ENCODE data around the gene CFHR2. TPM values are rescaled to one million over a fixed set of nuclear protein-coding genes. Genes with fewer than 3 reads are reported as not detected.
"Not testable (repeated sequence)": the region's sequence is repeated elsewhere in the genome, so short reads cannot be mapped to it uniquely, and the experiment has no call there.

The CFHR2 gene
- not detected for total RNA-seq

DNA sequence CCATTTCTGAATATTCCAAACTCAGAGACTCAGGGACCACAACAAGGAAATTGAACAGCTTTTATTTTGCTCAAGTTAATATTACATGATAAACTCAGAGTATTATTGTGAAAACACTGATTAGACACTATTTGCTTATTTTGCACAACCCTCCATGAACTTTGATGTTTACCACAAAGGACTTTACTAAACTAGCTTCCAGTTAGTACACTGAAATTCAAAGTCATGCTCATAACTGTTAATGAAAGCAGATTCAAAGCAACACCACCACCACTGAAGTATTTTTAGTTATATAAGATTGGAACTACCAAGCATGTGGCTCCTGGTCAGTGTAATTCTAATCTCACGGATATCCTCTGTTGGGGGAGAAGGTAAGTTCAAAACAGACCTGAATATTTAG, at the start of gene CFHR2:
TSS of gene CFHR2 (plus strand) at position 171 of the 400 bp plus-strand sequence. CDS start at position 314, 143 bp downstream.
- ATAC-seq; DNase-seq; H3K9me3 Mint-ChIP-seq; H3K27me3 Mint-ChIP-seq (ENCODE audit: low read depth); H3K4me1 Mint-ChIP-seq (ENCODE audit: low read depth); H3K36me3 Mint-ChIP-seq (ENCODE audit: insufficient read depth); H3K4me3 Mint-ChIP-seq: not testable (repeated sequence)

DNA sequence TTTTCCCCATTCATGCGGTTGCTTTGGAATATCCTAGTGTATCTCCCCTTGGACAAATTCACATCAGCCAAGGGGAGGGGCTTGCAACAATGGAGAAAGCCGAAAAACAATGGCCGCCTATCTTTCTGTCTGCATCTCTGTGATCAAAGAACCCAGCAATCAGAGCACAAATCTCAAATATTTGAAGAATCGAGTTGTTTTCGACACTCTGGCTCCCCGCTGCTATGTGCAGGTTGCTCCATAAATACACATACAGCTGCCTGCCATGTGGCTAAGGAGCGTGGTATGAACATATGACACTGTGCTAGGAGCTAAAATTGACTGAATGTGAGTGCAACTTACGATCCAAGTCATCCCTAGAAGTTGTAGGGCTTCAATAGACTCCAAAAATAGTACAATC, 47.2 kb upstream of the CFHR2 start:
- no peak for ATAC-seq
- H3K27me3 Mint-ChIP-seq (ENCODE audit: low read depth), result peaks cover 16% of the 10 kb centered on the region
- H3K4me3 Mint-ChIP-seq, result no peak overlapping the region
- no peak for DNase-seq
- no peaks in the 10 kb centered on the region for H3K36me3 Mint-ChIP-seq (ENCODE audit: insufficient read depth)
- H3K4me1 Mint-ChIP-seq (ENCODE audit: low read depth), result no peaks in the 10 kb centered on the region
- no peaks in the 10 kb centered on the region for H3K9me3 Mint-ChIP-seq

DNA sequence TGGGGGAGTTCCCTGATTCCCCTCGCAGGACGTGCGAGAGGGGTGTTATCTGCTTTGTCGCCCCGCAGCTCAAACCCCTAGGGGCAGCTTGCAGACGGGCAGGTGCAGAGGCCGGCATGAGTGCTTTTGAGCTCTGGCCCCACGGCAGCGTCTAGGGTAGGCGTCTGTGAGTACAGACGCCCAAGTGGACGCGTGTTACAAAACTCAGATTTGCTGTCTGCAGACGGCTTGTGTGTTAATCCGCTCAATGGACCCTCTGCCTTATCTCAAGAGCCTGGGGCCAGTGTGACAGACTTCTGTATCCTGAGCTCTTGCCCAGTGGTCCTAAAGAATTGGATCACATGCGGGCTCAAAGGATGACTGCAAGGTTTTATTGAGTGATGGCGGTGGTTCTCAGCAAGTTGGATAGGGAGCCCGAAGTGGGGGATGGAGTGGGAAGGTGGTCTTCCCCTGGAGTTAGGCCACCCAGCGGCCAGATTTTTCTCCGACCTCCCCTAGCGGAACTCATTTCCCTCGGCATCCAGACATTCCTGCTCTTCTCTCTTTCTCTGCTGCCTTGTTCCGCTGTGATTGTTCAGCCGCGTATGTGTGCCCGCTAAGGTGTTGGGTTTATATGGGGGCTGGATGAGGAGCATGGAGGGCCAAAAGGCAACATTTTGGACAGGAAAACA, 46.2 kb upstream of the CFHR2 start:
- H3K27me3 Mint-ChIP-seq (ENCODE audit: low read depth), result peaks cover 16% of the 10 kb centered on the region
- H3K9me3 Mint-ChIP-seq, result no peaks in the 10 kb centered on the region

DNA sequence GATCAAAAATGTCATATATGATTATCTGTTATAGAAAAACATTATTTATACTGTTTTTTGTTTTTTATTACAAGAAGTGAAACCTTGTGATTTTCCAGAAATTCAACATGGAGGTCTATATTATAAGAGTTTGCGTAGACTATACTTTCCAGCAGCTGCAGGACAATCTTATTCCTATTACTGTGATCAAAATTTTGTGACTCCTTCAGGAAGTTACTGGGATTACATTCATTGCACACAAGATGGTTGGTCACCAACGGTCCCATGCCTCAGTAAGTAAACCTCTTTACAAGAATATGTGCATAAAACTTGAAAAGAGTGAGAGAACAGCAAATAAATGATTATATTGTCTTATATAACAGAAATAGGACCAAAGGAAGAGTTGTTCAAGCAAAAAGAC, 41.2 kb upstream of the CFHR2 start:
- H3K9me3 Mint-ChIP-seq, result no peaks in the 10 kb centered on the region
- peaks cover 13% of the 10 kb centered on the region for H3K27me3 Mint-ChIP-seq (ENCODE audit: low read depth)
- H3K4me3 Mint-ChIP-seq, result no peak overlapping the region
- no peaks in the 10 kb centered on the region for H3K36me3 Mint-ChIP-seq (ENCODE audit: insufficient read depth)
- DNase-seq, result no peak
- no peaks in the 10 kb centered on the region for H3K4me1 Mint-ChIP-seq (ENCODE audit: low read depth)
- no peak for ATAC-seq

More for the DNA sequence above, 46.2 kb upstream of the CFHR2 start:
- H3K36me3 Mint-ChIP-seq (ENCODE audit: insufficient read depth), result no peaks in the 10 kb centered on the region
- H3K4me3 Mint-ChIP-seq, result no peak overlapping the region
- ATAC-seq (no peak), DNase-seq (no peak)
- H3K4me1 Mint-ChIP-seq (ENCODE audit: low read depth), result no peaks in the 10 kb centered on the region

DNA sequence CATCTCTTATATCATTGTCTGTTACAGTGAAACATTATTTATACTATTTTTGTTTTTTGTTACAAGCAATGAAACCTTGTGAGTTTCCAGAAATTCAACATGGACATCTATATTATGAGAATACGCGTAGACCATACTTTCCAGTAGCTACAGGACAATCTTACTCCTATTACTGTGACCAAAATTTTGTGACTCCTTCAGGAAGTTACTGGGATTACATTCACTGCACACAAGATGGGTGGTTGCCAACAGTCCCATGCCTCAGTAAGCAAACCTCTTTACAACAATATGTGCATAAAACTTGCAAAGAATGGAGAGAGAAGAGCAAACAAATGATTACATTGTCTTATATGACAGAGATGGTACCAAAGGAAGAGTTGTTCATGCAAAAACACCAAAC, 33.3 kb upstream of the CFHR2 start:
- DNase-seq, result no peak
- Mint-ChIP-seq H3K4me1 (ENCODE audit: low read depth) (no peaks in the 10 kb centered on the region), H3K9me3 (no peaks in the 10 kb centered on the region), H3K27me3 (ENCODE audit: low read depth) (no peaks in the 10 kb centered on the region), H3K36me3 (ENCODE audit: insufficient read depth) (no peaks in the 10 kb centered on the region), H3K4me3 (no peak overlapping the region)
- no peak for ATAC-seq

DNA sequence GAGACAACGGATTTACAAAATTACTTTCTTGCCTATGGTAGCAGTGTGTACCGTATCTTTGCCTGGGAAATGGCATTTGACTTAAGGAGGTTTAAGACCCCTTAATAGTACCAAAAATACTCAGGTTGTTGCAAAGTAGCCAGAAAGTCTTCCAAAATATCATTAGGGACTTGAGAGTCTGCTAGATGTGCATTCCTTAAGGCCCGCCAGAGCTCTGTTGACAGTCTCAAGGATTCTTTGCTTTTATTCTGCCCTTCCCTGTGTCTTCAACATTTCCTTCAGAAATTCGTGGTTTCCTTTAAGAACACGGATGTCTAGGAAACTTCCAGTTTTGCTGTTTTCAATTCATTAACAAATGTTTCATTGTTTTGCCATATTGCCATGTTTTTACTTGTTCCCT, 31.3 kb upstream of the CFHR2 start:
- not testable (repeated sequence) for H3K9me3 Mint-ChIP-seq; H3K36me3 Mint-ChIP-seq (ENCODE audit: insufficient read depth); DNase-seq; H3K4me3 Mint-ChIP-seq; H3K27me3 Mint-ChIP-seq (ENCODE audit: low read depth); H3K4me1 Mint-ChIP-seq (ENCODE audit: low read depth); ATAC-seq

DNA sequence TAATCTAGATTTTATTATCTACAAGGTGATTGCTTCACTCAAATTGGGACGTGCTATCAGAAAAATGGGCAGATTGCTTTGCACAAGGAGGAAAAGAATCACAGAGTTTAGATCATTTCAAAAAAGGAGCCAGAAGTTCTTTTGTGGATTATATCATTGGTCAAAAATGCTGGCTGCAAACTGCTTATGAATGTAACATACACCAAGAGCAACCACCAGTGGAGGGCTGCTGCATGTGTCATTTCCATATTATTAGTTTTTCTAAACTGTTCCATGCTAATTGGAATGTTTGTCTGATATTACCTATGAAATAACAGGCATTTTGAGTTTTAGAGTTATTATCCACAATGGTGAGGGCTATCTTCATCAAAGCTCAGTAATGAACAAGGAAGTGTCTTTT, 16.7 kb upstream of the CFHR2 start:
- ATAC-seq; DNase-seq; H3K36me3 Mint-ChIP-seq (ENCODE audit: insufficient read depth); H3K4me3 Mint-ChIP-seq; H3K4me1 Mint-ChIP-seq (ENCODE audit: low read depth); H3K27me3 Mint-ChIP-seq (ENCODE audit: low read depth); H3K9me3 Mint-ChIP-seq: not testable (repeated sequence)

DNA sequence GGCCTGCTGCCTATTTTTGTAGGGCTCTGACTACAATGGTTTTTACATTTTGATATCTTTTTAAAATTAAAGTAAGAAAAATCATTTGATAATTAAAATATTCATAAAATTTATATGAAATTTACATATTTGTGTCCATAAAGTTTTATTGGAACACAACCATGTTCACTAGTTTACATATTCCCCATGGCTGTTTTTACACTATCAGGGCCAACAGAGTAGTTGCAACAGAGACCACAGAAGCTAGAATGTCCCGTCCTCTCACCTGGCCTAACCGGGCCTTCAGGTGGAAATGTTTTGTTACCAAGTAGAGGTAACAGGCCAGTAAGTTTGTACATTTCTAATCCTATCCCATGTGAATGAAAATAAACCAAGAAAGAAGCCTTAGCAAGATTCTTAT, 10.7 kb upstream of the CFHR2 start:
- H3K36me3 Mint-ChIP-seq (ENCODE audit: insufficient read depth); H3K9me3 Mint-ChIP-seq; H3K27me3 Mint-ChIP-seq (ENCODE audit: low read depth); DNase-seq; H3K4me3 Mint-ChIP-seq; H3K4me1 Mint-ChIP-seq (ENCODE audit: low read depth); ATAC-seq: not testable (repeated sequence)

DNA sequence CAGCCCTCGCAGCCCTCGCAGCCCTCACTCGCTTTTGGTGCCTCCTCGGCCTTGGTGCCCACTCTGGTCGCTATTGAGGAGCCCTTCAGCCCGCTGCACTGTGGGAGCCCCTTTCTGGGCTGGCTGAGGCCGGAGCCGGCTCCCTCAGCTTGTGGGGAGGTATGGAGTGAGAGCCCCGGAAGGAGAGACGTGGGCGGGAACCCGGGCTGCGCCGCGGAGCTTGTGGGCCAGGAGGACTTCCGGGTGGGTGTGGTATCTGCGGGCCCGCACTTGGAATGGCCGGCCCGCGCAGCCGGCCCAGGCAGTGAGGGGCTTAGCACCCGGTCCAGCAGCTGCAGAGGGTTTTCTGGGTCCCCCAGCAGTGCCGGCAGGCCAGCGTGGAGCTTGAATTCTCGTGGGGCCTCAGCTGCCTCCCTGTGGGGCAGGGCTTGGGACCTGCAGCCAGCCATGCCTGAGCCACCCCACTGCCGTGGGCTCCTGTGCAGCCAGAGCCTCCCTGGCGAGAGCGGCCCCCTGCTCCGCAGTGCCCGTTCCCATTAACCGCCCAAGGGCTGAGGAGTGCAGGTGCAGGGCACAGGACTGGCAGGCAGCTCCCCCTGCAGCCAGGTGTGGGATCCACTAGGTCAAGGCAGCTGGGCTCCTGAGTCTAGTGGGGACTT, 9.9 kb upstream of the CFHR2 start:
- no peaks in the 10 kb centered on the region for H3K36me3 Mint-ChIP-seq (ENCODE audit: insufficient read depth)
- ATAC-seq (peak in 1 of 2 donors; percentile 27), DNase-seq (no peak)
- no peaks in the 10 kb centered on the region for H3K4me1 Mint-ChIP-seq (ENCODE audit: low read depth)
- peaks cover 5% of the 10 kb centered on the region for H3K9me3 Mint-ChIP-seq
- H3K4me3 Mint-ChIP-seq, result no peak overlapping the region
- no peaks in the 10 kb centered on the region for H3K27me3 Mint-ChIP-seq (ENCODE audit: low read depth)

DNA sequence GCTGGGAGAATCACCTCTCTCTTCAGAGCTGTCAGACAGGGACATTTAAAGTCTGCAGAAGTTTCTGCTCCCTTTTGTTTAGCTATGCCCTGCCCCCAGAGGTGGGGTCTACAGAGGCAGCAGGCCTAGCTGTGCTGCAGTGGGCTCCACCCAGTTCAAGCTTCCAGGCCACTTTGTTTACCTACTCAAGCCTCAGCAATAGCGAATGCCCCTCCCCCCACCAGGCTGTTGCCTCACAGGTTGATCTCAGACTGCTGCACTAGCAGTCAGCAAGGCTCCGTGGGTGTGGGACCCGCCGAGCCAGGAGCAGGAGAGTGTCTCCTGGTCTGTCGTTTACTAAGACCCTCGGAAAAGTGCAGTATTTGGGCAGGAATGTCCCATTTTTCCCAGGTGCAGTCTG, 2.1 kb upstream of the CFHR2 start:
- H3K9me3 Mint-ChIP-seq; H3K4me1 Mint-ChIP-seq (ENCODE audit: low read depth); H3K36me3 Mint-ChIP-seq (ENCODE audit: insufficient read depth); H3K4me3 Mint-ChIP-seq; H3K27me3 Mint-ChIP-seq (ENCODE audit: low read depth); DNase-seq; ATAC-seq: not testable (repeated sequence)

DNA sequence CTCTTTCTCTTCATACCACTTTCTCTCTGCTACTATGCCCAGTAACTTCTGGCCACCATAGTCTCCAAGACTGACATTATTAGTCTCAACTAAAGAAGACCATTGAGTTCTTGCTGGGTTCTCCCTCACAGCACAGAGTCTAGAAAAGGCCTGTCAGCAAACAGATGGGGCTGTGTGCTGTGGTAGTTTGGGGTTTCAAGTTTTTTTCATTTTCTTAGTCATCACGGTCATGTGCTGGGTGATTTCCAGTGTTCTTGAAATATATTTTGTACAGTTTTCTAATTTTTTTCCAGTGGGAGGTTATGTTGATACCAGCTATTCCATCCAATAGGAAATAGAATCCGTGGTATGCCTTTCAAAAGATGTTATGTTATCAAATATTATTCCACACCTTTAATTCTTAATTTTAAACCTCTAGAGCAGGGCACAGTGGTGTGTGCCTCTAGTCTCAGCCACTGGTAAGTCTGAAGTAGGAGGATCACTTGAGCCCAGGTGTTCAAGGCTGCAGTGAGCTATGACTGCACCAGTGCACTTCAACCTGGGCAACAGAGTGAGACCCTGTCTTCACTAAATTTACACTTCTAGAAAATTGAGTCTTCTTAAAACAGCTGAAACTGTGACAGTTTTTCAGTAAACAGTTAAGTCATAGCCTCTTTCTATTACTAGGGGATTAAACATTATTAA, 8.3 kb downstream of the CFHR2 start:
- DNase-seq (no peak), ATAC-seq (no peak)
- Mint-ChIP-seq H3K36me3 (ENCODE audit: insufficient read depth) (no peaks in the 10 kb centered on the region), H3K9me3 (no peaks in the 10 kb centered on the region), H3K4me1 (ENCODE audit: low read depth) (no peaks in the 10 kb centered on the region), H3K27me3 (ENCODE audit: low read depth) (no peaks in the 10 kb centered on the region), H3K4me3 (no peak overlapping the region)

DNA sequence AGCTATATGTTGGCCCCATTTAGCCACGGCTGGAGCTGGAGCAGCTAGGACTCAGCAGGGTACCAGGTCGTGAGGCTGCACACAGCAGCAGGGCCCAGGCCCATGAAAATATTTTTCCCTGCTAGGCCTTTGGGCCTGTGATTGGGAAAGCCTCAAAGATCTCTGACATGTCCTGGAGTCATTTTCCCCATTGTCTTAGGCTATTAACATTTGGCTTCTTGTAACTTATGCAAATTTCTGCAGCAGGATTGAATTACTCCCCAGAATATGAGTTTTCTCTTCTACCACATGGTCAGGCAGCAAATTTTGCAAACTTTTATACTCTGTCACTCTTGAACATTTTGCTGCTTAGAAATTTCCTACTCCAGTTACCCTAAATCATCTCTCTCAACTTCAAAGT, 11.2 kb downstream of the CFHR2 start:
- Mint-ChIP-seq H3K4me1 (ENCODE audit: low read depth) (no peaks in the 10 kb centered on the region), H3K27me3 (ENCODE audit: low read depth) (no peaks in the 10 kb centered on the region), H3K9me3 (no peaks in the 10 kb centered on the region), H3K4me3 (no peak overlapping the region), H3K36me3 (ENCODE audit: insufficient read depth) (no peaks in the 10 kb centered on the region)
- no peak for DNase-seq
- ATAC-seq, result no peak

DNA sequence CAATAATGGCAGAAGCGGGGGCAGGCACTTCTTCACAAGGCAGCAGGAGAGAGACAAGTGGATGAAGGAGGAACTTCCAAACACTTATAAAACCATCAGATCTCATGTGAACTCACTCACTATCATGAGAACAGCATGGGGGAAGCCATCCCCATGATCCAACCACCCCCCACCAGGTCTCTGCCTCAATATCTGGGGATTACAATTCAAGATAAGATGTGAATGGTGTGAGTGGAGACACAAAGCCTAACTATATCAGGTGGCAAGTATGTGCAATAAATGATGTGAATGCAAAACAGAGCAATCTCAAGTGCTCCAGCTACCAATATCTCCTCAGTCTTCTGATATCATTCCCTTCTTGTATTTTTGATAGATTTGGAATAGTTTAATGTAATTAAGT, 12.4 kb downstream of the CFHR2 start:
- Mint-ChIP-seq H3K4me1 (ENCODE audit: low read depth) (no peaks in the 10 kb centered on the region), H3K27me3 (ENCODE audit: low read depth) (no peaks in the 10 kb centered on the region), H3K9me3 (no peaks in the 10 kb centered on the region), H3K4me3 (no peak overlapping the region), H3K36me3 (ENCODE audit: insufficient read depth) (no peaks in the 10 kb centered on the region)
- ATAC-seq, result no peak
- DNase-seq, result no peak

DNA sequence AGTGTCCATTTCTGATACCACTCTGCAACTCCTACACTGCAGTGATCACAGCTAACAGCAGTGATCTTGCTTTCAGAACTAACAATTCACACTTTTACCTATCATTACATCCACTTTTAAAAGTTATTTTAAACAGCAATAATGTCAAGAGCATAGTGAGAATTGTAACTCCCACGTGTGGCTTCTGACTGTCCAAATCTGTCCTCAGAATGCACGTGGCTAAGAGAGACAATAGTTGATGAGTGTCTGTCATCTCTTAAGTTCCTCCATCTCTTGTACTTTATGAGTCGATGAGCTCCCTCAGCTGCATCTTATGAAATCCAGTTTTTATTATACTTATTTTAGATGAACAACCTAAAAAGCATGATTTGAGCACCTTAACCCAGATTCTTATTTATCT, 17.3 kb downstream of the CFHR2 start:
- Mint-ChIP-seq H3K36me3 (ENCODE audit: insufficient read depth) (no peaks in the 10 kb centered on the region), H3K9me3 (no peaks in the 10 kb centered on the region), H3K4me1 (ENCODE audit: low read depth) (no peaks in the 10 kb centered on the region), H3K4me3 (no peak overlapping the region), H3K27me3 (ENCODE audit: low read depth) (peaks cover 2% of the 10 kb centered on the region)
- no peak for ATAC-seq
- DNase-seq, result no peak

DNA sequence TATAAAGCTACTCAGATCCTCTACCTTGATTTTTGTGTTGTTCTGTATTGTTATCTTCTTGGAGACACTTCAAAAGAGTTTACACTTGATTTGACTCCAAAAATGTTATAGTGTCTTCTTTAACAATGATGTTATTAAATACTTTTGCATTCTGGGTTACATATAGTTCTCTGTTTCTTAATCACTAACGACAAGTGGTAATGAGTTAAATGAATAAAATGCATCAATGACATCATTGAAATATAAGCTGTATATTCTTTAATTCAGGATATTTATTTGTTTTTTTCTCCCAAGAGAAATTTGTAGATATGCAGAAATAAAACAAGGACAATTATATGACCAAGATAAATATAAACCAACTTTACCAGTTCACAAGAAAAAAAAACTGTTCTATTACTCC, 26.6 kb downstream of the CFHR2 start:
- DNase-seq, result no peak
- H3K4me3 Mint-ChIP-seq, result no peak overlapping the region
- no peaks in the 10 kb centered on the region for H3K36me3 Mint-ChIP-seq (ENCODE audit: insufficient read depth)
- no peak for ATAC-seq
- no peaks in the 10 kb centered on the region for H3K9me3 Mint-ChIP-seq
- H3K4me1 Mint-ChIP-seq (ENCODE audit: low read depth), result no peaks in the 10 kb centered on the region
- no peaks in the 10 kb centered on the region for H3K27me3 Mint-ChIP-seq (ENCODE audit: low read depth)

Measured in activated T-cell treated with anti-CD3 and anti-CD28 coated beads, Interleukin-2, amount 50 U/mL, for 4 hours (primary cell).